Measurements from ENCODE around the gene HMGN3. TPM values are rescaled to one million over a fixed set of nuclear protein-coding genes. Genes with fewer than 3 reads are reported as not detected.

Gene HMGN3
- 100 to 1,000 TPM in 1 of 4 donors, 10 to 100 TPM in 3; 70.2 to 101 (median 87.7) TPM for total RNA-seq

DNA sequence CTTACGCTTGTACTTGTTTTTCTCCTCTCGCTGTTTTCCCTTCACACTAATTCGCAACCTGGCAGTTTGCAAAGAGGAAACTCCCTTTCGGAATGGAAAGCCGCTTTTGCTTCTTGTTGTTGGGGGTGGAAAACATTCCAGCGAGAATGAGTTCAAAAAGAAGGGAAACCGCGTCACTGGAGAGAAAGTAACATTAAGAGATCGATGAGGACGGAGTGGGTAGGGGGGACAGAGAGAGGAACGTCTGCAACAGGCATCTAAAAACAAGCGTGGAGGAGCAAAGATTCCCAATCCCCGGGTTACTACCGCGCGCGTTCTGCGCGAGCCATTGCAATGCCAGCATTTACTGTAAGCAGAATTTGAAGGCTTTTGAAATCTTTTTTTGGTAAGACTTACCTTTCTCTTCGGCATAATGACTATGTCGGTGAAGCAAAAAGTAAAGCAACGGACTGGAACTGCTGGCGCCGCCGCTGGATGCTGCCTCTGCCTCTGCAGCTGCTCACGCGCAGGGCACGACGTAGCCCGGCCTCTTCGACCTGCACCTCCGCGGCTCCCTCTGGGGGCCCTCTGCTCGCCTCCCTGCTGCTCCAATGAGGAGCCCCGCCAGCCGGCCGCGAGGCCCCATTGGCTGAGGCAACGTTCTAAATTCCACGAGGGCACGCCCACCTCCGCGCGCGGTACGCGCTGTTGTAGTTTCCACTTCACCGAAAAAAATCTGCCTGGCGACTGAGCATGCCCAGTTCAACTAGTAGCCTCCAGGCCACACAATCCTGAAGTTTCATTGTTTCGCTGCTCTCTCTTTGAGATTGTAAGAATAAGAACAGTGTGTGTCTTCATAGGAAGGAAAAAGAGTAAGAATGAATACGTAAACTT lies at the start of gene HMGN3:
TSS of gene HMGN3 (minus strand) at position 533 of the 873 bp plus-strand sequence.
- Histone ChIP-seq H3K27ac (peak within 1 kb of the TSS; percentile 67 to 87 (median 86)), H3K4me1 (peaks cover 15 to 21% of the 10 kb centered on the region in 2 donors), H3K36me3 (no peaks in the 10 kb centered on the region), H3K9me3 (no peaks in the 10 kb centered on the region), H3K27me3 (no peaks in the 10 kb centered on the region), H3K4me3 (replicated peaks in 1 of 3) (peak within 1 kb of the TSS; percentile 62 to 89 (median 63))
- DNase-seq = peak; percentile 98
- WGBS, 2 donors = 3% methylated on average over 44 to 47 of the region's 51 CpGs
- peak; percentile 35 to 96 for TF ChIP-seq POLR2A (IDR thresholded peaks at IDR 0.05)
- TF ChIP-seq, protein P1, sequence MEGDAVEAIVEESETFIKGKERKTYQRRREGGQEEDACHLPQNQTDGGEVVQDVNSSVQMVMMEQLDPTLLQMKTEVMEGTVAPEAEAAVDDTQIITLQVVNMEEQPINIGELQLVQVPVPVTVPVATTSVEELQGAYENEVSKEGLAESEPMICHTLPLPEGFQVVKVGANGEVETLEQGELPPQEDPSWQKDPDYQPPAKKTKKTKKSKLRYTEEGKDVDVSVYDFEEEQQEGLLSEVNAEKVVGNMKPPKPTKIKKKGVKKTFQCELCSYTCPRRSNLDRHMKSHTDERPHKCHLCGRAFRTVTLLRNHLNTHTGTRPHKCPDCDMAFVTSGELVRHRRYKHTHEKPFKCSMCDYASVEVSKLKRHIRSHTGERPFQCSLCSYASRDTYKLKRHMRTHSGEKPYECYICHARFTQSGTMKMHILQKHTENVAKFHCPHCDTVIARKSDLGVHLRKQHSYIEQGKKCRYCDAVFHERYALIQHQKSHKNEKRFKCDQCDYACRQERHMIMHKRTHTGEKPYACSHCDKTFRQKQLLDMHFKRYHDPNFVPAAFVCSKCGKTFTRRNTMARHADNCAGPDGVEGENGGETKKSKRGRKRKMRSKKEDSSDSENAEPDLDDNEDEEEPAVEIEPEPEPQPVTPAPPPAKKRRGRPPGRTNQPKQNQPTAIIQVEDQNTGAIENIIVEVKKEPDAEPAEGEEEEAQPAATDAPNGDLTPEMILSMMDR (IDR thresholded peaks at IDR 0.05) = peak in 1 of 6 experiments; percentile 1
- intact Hi-C loops (cut with DNase I) = loop anchor here (10.0 kb wide), 2 partner anchors 150 to 300 kb away; partner anchors contain the start of gene LCA5

DNA sequence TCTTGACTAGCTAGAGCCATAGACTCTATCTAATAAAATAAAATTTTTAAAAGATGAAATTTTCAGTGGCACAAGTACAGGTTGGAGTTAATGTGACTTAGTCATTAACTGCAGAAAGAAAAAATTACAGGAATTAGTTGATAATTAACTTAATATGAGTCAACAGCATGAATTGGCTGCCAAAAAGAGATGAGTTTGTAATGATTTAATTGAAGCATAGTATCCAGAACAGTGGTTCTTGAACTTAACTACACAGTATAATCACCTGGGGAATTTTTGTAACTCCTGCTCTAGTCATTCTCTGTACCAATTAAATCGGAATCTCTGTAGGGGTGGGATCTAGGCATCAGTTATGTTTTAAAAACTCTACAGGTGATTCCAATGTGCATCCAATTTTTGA lies 46.3 kb upstream of the HMGN3 start:
- 97% methylated on average over 1 of the region's 1 CpG for WGBS, 2 donors
- Histone ChIP-seq H3K27me3 (no peaks in the 10 kb centered on the region), H3K9me3 (no peaks in the 10 kb centered on the region), H3K4me3 (replicated peaks in 1 of 3) (no peak overlapping the region), H3K27ac (no peak overlapping the region), H3K36me3 (no peaks in the 10 kb centered on the region), H3K4me1 (no peaks in the 10 kb centered on the region)
- intact Hi-C loops (cut with DNase I) = no loop called here
- no peak for DNase-seq
- TF ChIP-seq POLR2A (IDR thresholded peaks at IDR 0.05) = no peak
- TF ChIP-seq, protein P1 (IDR thresholded peaks at IDR 0.05) = no peak

DNA sequence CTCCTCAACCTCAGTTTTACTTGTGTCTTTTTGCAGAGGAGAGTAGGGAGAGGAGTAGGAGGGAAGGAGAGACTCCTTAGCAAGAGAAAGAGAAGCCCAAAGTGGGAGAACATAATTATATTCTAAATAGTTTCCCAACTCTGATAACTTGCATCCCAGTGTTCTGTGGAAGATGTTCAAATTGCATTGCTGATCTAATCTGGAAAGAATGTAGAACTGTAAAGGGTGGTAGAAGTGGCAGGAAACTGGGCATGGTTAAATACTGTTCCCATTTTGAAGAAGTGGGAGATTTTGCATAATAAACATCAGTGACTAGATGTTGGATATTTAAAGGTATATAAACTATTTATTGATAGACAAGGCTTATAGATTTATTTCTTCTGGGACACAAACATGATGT lies 42.6 kb upstream of the HMGN3 start:
- no peaks in the 10 kb centered on the region for H3K27me3 ChIP-seq
- no peaks in the 10 kb centered on the region for H3K4me1 ChIP-seq
- H3K9me3 ChIP-seq = no peaks in the 10 kb centered on the region
- no peak for TF ChIP-seq POLR2A (IDR thresholded peaks at IDR 0.05)
- TF ChIP-seq, protein P1 (IDR thresholded peaks at IDR 0.05) = no peak
- H3K27ac ChIP-seq = no peak overlapping the region
- intact Hi-C loops (cut with DNase I) = no loop called here
- DNase-seq = no peak
- H3K36me3 ChIP-seq = no peaks in the 10 kb centered on the region
- no peak overlapping the region for H3K4me3 ChIP-seq (replicated peaks in 1 of 3)

DNA sequence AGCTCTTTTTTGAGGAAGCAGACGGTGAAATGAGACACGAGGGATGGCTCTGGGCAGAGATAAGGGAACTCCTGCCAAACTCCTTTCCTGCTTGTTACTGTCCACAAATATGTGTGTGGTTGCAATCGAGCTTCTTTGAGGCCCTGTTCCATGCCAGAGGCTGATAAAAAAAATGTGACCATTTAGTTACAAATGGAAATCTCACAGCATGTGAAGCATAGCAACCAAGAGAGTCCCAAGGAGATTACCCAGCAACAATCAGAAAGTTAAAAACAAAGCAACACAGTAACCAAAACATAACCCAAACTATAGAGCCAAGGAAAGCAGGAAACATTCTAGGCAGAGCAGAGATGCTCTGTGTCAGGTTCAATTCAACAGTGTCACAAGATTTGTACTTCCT lies 35.4 kb upstream of the HMGN3 start:
- no peaks in the 10 kb centered on the region for H3K36me3 ChIP-seq
- H3K4me3 ChIP-seq (replicated peaks in 1 of 3) = no peak overlapping the region
- no peak for DNase-seq
- no peaks in the 10 kb centered on the region for H3K9me3 ChIP-seq
- H3K27me3 ChIP-seq = no peaks in the 10 kb centered on the region
- H3K27ac ChIP-seq = no peak overlapping the region
- no peak for TF ChIP-seq POLR2A (IDR thresholded peaks at IDR 0.05)
- TF ChIP-seq, protein P1 (IDR thresholded peaks at IDR 0.05) = no peak
- H3K4me1 ChIP-seq = no peaks in the 10 kb centered on the region
- 34 to 38% methylated on average over 3 of the region's 3 CpGs for WGBS, 2 donors
- intact Hi-C loops (cut with DNase I) = no loop called here

DNA sequence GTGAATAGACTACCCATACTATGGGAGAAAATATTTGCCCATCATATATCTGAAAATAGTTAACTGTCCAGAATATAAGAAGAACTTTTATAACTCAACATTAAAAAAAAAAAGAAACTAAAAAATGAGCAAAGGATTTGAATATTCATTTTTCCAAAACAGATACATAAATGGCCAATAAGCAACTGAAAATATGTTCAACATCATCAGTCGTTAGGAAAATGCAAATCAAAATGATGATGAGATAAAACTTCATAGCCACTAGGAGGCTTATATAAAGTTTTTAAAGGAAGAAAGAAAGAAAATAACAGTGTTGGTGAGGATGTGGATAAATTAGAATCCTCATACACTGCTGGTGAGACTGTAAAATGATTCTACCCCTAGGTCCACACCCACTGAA lies 32.6 kb upstream of the HMGN3 start:
- H3K9me3 ChIP-seq = no peaks in the 10 kb centered on the region
- 87 to 92% methylated on average over 1 of the region's 1 CpG for WGBS, 2 donors
- H3K4me3 ChIP-seq (replicated peaks in 1 of 3) = no peak overlapping the region
- TF ChIP-seq, protein P1 (IDR thresholded peaks at IDR 0.05) = no peak
- TF ChIP-seq POLR2A (IDR thresholded peaks at IDR 0.05) = no peak
- intact Hi-C loops (cut with DNase I) = no loop called here
- no peaks in the 10 kb centered on the region for H3K27me3 ChIP-seq
- no peak for DNase-seq
- H3K36me3 ChIP-seq = no peaks in the 10 kb centered on the region
- no peaks in the 10 kb centered on the region for H3K4me1 ChIP-seq
- H3K27ac ChIP-seq = no peak overlapping the region

All from thyroid gland (tissue), 4 donors.